ENCODE results near the gene LHFPL5. TPM values are rescaled to one million over a fixed set of nuclear protein-coding genes. Genes with fewer than 3 reads are reported as not detected.

The LHFPL5 gene
- total and polyA plus RNA-seq, 2 donors (not counting 1 experiment from before 2014, with no cell fraction given), result not detected

GRCh38 chr6:35769211-35769610, 35.9 kb upstream of the LHFPL5 start:
- no peaks in the 10 kb centered on the region for H4K20me1 ChIP-seq (ENCODE audit: control insufficient read depth, insufficient read depth, low read length, poor library complexity, severe bottlenecking)
- no peak overlapping the region for H3K4me3 Mint-ChIP-seq
- peaks cover 0 to 11% (median 3%) of the 10 kb centered on the region in 4 experiments for H3K27me3 ChIP-seq (replicated peaks in 1 of 4; ENCODE audit: control extremely low read depth in 1 of 4, control insufficient read depth in 3 of 4, insufficient read depth in 4 of 4, low read length in 3 of 4)
- H3K36me3 ChIP-seq (replicated peaks in 1 of 2; ENCODE audit: control extremely low read depth in 1 of 2, control insufficient read depth in 1 of 2, extremely low read depth in 1 of 2, insufficient read depth in 2 of 2, low read length in 1 of 2), result no peaks in the 10 kb centered on the region
- TF ChIP-seq EZH2 (IDR thresholded peaks at IDR 0.05; ENCODE audit: borderline replicate concordance, insufficient read depth, low read depth, low read length, poor library complexity, severe bottlenecking) (no peak), CTCF (IDR thresholded peaks at IDR 0.05) (no peak)
- H3K27ac ChIP-seq (ENCODE audit: low read length in 2 of 2), result no peak overlapping the region
- H3K79me2 ChIP-seq (ENCODE audit: control insufficient read depth, insufficient read depth, low read length), result no peaks in the 10 kb centered on the region
- ChIA-PET CTCF (no interaction called here), POLR2A (no interaction called here)
- peaks cover 7% of the 10 kb centered on the region for H3K27me3 Mint-ChIP-seq
- DNase-seq (no peak), ATAC-seq (ENCODE audit: low read depth) (no peak)
- no peak overlapping the region for H3K27ac Mint-ChIP-seq
- no peaks in the 10 kb centered on the region for H3K9me3 Mint-ChIP-seq (ENCODE audit: insufficient read depth)
- WGBS (ENCODE audit: insufficient coverage), result 100% methylated on average over 2 of the region's 4 CpGs
- H3K4me3 ChIP-seq (ENCODE audit: control extremely low read depth in 1 of 5, extremely low read depth in 1 of 5, insufficient read depth in 1 of 5, low read depth in 2 of 5, low read length in 4 of 5), result no peak overlapping the region
- H3K4me1 ChIP-seq (ENCODE audit: control insufficient read depth in 2 of 2, insufficient read depth in 2 of 2, low read length in 2 of 2), result peaks cover 19 to 28% of the 10 kb centered on the region in 2 donors
- intact Hi-C loops (cut with micrococcal nuclease), result no loop called here
- peaks cover 30% of the 10 kb centered on the region for H3K4me1 Mint-ChIP-seq
- H3K9ac ChIP-seq (ENCODE audit: low read length), result no peak overlapping the region
- no peaks in the 10 kb centered on the region for H3K9me3 ChIP-seq (ENCODE audit: control extremely low read depth in 1 of 3, control insufficient read depth in 2 of 3, insufficient read depth in 1 of 3, low read length in 2 of 3)
- H2AFZ ChIP-seq (ENCODE audit: insufficient read depth, low read depth, low read length, poor library complexity, severe bottlenecking), result no peak overlapping the region
- H3K4me2 ChIP-seq (replicated peaks; ENCODE audit: low read depth, low read length, poor library complexity, severe bottlenecking), result no peak overlapping the region

- no peak for TF ChIP-seq CTCF (IDR thresholded peaks at IDR 0.05)
- TF ChIP-seq EZH2 (IDR thresholded peaks at IDR 0.05; ENCODE audit: borderline replicate concordance, insufficient read depth, low read depth, low read length, poor library complexity, severe bottlenecking), result no peak
- no peaks in the 10 kb centered on the region for H3K9me3 Mint-ChIP-seq (ENCODE audit: insufficient read depth)
- peak overlapping the region; percentile 71 for H3K4me3 Mint-ChIP-seq
- ChIA-PET POLR2A (interaction anchor here (0.6 kb wide), 1 partner anchor 299 kb away, joined by 3 read pairs; no protein-coding TSS in a partner anchor), CTCF (interaction anchor here (1.5 to 1.6 kb wide), 3 partner anchors 12 to 35 kb away, joined by 3 to 5 read pairs (median 4); no protein-coding TSS in a partner anchor)
- intact Hi-C loops (cut with micrococcal nuclease), result no loop called here
- ATAC-seq (ENCODE audit: low read depth) (no peak), DNase-seq (no peak)
- no peak overlapping the region for H3K4me3 ChIP-seq (ENCODE audit: control extremely low read depth in 1 of 5, extremely low read depth in 1 of 5, insufficient read depth in 1 of 5, low read depth in 2 of 5, low read length in 4 of 5)
- no peaks in the 10 kb centered on the region for H3K79me2 ChIP-seq (ENCODE audit: control insufficient read depth, insufficient read depth, low read length)
- H3K9me3 ChIP-seq (ENCODE audit: control extremely low read depth in 1 of 3, control insufficient read depth in 2 of 3, insufficient read depth in 1 of 3, low read length in 2 of 3), result no peaks in the 10 kb centered on the region
- peak overlapping the region; percentile 25 to 67 for H3K27ac ChIP-seq (ENCODE audit: low read length in 2 of 2)
- peaks cover 15 to 28% of the 10 kb centered on the region in 2 donors for H3K4me1 ChIP-seq (ENCODE audit: control insufficient read depth in 2 of 2, insufficient read depth in 2 of 2, low read length in 2 of 2)
- peak overlapping the region; percentile 66 for H3K4me2 ChIP-seq (replicated peaks; ENCODE audit: low read depth, low read length, poor library complexity, severe bottlenecking)
- H3K27ac Mint-ChIP-seq, result peak overlapping the region; percentile 90
- WGBS (ENCODE audit: insufficient coverage), result 20% methylated on average over 1 of the region's 5 CpGs
- H4K20me1 ChIP-seq (ENCODE audit: control insufficient read depth, insufficient read depth, low read length, poor library complexity, severe bottlenecking), result no peaks in the 10 kb centered on the region
- peaks cover 30% of the 10 kb centered on the region for H3K4me1 Mint-ChIP-seq
- no peaks in the 10 kb centered on the region for H3K27me3 Mint-ChIP-seq
- peak overlapping the region; percentile 61 for H2AFZ ChIP-seq (ENCODE audit: insufficient read depth, low read depth, low read length, poor library complexity, severe bottlenecking)
- no peaks in the 10 kb centered on the region for H3K27me3 ChIP-seq (replicated peaks in 1 of 4; ENCODE audit: control extremely low read depth in 1 of 4, control insufficient read depth in 3 of 4, insufficient read depth in 4 of 4, low read length in 3 of 4)
- no peaks in the 10 kb centered on the region for H3K36me3 ChIP-seq (replicated peaks in 1 of 2; ENCODE audit: control extremely low read depth in 1 of 2, control insufficient read depth in 1 of 2, extremely low read depth in 1 of 2, insufficient read depth in 2 of 2, low read length in 1 of 2)
- peak overlapping the region; percentile 12 for H3K9ac ChIP-seq (ENCODE audit: low read length)
Measured at GRCh38 chr6:35771343-35771627, 33.9 kb upstream of the LHFPL5 start.

Data from B cell (primary cell).